ENCODE results near the gene BACE2. TPM values are rescaled to one million over a fixed set of nuclear protein-coding genes. Genes with fewer than 3 reads are reported as not detected.
"Not testable (repeated sequence)": the region's sequence is repeated elsewhere in the genome, so short reads cannot be mapped to it uniquely, and the experiment has no call there.

Gene BACE2
- polyA plus RNA-seq, 3 donors, result 21.9 to 27.6 (median 23.7) TPM

GRCh38 chr21:41233916-41234315 lies 66.0 kb downstream of the BACE2 start:
- DNase-seq, result no peak

GRCh38 chr21:41234569-41234968 lies 66.6 kb downstream of the BACE2 start:
- no peak for DNase-seq

GRCh38 chr21:41235201-41235600 lies 67.2 kb downstream of the BACE2 start:
- no peak for DNase-seq

- no peak for DNase-seq
Measured at GRCh38 chr21:41236352-41236973, 68.5 kb downstream of the BACE2 start.

GRCh38 chr21:41238081-41238796 lies 70.3 kb downstream of the BACE2 start:
- not testable (repeated sequence) for DNase-seq

- DNase-seq, result no peak
Measured at GRCh38 chr21:41240040-41240439, 72.1 kb downstream of the BACE2 start.

GRCh38 chr21:41241341-41241740 lies 73.4 kb downstream of the BACE2 start:
- DNase-seq, result peak; percentile 54

GRCh38 chr21:41242238-41242829 lies 74.4 kb downstream of the BACE2 start:
- DNase-seq, result no peak

- no peak for DNase-seq
Measured at GRCh38 chr21:41243107-41243506, 75.1 kb downstream of the BACE2 start.

GRCh38 chr21:41244266-41244880 lies 76.4 kb downstream of the BACE2 start:
- DNase-seq, result not testable (repeated sequence)

- no peak for DNase-seq
Measured at GRCh38 chr21:41245509-41246135, 77.7 kb downstream of the BACE2 start.

GRCh38 chr21:41246808-41247207 lies 78.8 kb downstream of the BACE2 start:
- DNase-seq, result no peak

- no peak for DNase-seq
Measured at GRCh38 chr21:41247561-41248545, 79.9 kb downstream of the BACE2 start.

- no peak for DNase-seq
Measured at GRCh38 chr21:41249476-41249875, 81.5 kb downstream of the BACE2 start.

- no peak for DNase-seq
Measured at GRCh38 chr21:41250519-41250918, 82.6 kb downstream of the BACE2 start.

GRCh38 chr21:41251961-41252642 lies 84.1 kb downstream of the BACE2 start:
- DNase-seq, result no peak

GRCh38 chr21:41254090-41254700 lies 86.2 kb downstream of the BACE2 start:
- no peak for DNase-seq

GRCh38 chr21:41255190-41255589 lies 87.2 kb downstream of the BACE2 start:
- no peak for DNase-seq

GRCh38 chr21:41256231-41256630 lies 88.3 kb downstream of the BACE2 start:
- DNase-seq, result not testable (repeated sequence)

Measured in renal pelvis (tissue), 4 donors.